HG02852 (cell line): ENCODE data around the gene TMEM39B.
"Not testable (repeated sequence)": the region's sequence is repeated elsewhere in the genome, so short reads cannot be mapped to it uniquely, and the experiment has no call there.

Experiments
- ATAC-seq: cut with Tn5 transposase; IDR thresholded peaks from one replicate; pipeline ENCODE4 v1.9.1; 2021; ENCODE audit warnings: mild to moderate bottlenecking, moderate library complexity; ENCODE audit not compliant: unreplicated experiment

Gene TMEM39B

GRCh38 chr1:32111040-32111623, 38.4 kb downstream of the TMEM39B start:
- no peak for ATAC-seq

DNA sequence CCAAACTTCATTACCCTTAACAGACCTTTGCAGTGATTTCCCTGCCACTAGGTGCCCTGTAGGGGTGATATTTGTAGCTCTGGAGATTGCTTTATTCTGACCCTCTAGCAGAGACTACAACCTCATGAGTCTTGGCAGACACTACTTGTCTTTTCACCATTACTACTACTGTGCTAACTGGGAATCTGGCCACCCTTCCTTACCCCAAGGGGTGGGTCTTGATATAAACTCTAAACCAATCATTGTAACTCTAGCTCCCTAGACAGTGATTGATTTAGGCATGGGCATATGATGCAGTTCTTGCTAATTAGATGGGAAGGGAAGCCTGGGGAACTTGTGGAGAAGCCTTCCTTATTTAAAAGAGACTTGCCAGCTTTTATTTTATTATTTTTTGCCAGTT, 39.0 kb downstream of the TMEM39B start:
- ATAC-seq = no peak

DNA sequence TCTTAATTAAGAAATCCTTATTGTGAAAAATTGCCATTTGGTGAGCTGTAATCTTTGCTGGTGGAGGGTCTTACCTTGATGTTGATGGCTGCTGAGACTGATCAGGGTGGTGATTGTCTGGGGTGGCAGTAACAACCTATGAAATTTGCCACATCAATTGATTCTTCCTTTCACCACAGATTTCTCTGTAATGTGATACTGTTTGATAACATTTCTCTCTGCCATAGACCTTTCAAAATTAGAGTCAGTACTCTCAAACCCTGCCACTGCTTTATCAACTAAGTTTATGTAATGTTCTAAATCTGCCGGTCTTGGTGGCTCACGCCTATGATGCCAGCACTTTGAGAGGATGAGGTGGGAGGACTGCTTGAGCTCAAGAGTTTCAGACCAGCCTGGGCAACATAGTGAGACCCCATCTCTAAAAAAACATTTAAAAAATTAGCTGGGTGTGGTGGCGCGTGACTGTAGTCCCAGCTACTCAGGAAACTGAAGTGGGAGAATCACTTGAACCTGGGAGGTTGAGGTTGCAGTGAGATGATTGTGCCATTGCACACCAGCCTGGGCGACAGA, 40.2 kb downstream of the TMEM39B start:
- no peak for ATAC-seq

DNA sequence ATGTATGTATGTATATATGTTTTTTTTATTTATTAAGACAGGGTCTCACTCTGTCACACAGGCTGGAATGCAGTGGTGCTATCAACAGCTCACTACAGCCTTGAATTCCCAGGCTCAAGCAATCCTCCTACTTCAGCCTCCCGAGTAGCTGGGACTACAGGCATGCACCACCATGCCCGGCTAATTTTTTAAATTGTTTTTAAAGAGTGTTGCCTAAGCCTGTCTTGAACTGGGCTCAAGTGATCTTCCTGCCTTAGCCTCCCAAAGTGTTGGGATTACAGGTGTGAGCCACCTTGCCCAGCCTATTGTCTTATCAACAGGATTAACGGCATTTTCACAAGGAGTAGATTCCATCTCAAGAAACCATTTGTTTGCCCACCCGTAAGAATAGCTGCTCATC, 40.7 kb downstream of the TMEM39B start:
- ATAC-seq = not testable (repeated sequence)

DNA sequence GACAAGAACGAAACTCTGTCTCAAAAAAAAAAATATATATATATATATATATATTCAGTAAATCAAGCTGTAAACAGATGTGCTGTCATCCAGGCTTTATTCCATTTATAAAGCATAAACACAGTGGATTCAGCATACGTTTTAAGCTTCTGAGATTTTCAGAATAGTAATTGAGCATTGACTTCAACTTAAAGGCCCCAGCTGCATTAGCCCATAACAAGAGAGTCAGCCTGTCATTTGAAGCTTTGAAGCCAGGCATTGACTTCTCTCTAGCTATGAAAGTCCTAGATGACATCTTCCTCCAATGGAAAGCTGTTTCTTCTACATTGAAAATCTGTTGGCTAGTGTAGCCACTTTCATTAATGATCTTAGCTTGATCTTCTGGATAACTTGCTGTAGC, 41.7 kb downstream of the TMEM39B start:
- no peak for ATAC-seq

DNA sequence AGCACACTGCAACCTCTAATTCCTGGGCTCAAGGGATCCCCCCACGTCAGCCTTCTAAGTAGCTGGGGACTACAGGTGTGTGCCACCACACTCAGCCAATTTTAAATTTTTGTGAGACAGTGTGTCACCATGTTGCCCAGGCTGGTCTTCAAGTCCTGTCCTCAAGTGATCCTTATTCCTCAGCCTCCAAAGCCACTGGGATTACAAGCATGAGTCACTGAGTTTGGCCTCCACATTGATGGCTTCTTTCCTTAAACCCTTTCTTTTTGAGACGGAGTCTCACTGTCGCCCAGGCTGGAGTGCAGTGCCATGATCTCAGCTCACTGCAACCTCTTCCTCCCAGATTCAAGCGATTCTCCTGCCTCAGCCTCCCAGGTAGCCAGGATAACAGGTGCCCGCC, 42.8 kb downstream of the TMEM39B start:
- ATAC-seq = no peak

DNA sequence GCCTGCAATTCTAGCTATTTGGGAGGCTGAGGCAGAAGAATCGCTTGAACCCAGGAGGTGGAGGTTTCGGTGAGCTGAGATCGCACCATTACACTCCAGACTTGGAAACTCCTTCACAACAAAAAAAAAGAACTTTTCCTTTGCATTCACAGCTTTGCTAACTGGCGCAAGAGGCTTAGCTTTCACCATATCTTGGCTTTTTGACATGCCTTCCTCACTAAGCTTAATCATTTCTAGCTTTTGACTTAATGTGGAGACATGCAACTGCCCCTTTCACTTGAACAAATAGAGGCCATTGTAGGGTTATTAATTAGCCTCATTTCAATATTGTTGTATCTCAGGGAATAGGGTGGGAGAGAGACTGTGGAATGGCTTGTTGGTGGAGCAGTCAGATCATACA, 43.8 kb downstream of the TMEM39B start:
- no peak for ATAC-seq

GRCh38 chr1:32122151-32122550, 49.4 kb downstream of the TMEM39B start:
- no peak for ATAC-seq

DNA sequence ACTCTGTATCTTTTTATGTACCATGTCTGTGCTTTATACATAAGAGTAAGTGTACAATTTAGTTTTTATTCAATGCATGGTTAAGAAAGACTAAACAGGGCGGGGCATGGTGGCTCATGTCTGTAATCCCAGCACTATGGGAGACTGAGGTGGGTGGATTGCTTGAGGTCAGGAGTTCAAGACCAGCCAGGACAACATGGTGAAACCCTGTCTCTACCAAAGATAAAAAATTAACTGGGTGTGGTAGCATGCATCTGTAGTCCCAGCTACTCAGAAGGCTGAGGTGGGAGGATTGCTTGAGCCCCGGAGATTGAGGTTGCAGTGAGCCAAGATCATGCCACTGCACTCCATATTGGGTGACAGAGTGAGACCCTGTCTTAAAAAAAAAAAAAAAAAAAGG, 50.6 kb downstream of the TMEM39B start:
- ATAC-seq = not testable (repeated sequence)

DNA sequence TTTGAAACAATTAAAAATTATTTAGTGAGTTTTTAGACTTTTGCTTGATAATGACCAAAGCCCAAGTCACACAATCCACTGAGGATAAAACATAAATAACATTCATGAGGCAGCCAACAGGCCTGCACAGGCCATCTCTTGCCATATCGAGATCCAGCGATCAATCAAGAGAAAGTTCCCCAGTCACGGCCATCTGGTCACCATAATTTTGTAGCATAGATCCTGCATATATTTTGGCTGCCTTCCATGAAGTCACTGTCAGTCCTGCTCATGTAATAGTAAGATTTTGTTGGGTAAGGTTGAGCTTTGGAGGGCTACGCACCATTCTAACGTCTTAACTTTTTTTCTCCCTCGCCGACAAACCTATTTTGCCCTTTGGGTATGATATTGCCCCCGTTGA, 52.6 kb downstream of the TMEM39B start:
- no peak for ATAC-seq

DNA sequence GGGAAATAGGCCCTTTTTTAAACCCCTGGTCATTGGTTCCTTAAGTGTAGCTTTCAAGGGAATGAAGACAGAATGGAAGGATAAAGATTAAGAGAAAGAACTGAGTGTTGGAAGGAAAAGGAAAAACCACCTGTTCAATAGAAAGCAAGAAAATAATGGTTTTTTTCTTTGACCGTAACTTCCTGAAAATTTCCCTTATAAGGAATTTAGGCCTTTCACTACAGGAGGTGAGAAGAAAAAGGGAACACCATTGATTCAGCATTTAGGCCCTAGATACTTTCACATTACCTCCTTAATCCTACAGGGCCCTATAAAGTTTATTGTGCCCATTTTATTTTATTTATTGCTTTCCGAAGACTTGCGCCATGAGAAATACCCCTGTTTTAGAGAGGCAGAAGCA, 54.0 kb downstream of the TMEM39B start:
- no peak for ATAC-seq

DNA sequence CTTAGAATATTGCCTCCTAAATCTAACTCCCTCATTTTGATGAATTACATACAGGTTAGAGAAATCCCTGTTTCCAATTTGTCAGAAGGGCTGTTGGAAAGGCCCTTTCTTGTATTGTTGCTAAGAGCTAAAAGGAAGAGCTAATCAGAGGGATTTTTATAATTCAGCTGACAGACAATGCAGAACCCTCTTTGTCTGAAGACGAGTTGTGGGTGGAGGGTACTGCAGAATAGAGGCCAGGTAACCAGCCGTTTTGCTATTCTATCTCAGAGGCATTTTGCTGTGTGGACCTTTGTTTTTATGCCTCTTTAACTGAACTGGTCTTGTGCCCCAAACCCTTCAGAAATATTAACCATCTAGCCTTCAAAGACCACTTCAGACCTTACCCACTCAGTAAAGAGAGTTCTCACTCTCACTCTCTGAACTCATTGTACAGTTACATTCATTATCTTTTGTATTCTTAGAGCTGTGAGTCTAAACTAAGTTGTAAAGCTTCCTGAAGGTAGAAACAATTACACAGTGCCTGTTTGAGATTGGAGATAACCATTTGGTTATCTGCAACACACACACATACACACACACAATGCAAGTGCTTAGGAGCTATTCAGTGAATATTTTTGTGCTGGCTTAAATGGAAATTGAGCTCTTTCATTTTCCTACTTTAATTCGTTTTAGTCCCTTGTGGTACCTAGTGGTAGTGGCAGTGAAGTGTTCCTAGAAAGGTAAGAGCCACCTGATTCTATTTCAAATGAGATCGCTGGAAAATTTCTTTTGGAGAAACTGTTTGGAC, 54.9 kb downstream of the TMEM39B start:
- no peak for ATAC-seq

DNA sequence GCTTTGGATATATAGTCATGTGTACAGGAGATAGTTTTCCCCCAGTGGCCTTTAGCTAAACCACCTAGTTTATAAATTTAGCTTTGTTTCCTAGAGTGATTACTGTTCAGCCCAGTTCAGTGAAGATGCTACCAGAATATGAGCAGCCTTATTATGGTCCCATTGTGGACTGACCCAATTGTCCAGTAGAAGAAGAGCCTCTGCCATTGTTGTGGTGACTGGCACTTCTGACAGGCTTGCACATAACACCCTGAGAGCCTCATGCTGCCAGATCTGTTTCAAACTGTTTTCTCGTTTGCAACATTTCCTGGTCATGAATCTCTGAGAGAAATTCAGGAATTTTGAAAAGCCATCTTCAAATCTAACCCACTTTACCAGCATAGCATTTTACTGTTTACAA, 55.7 kb downstream of the TMEM39B start:
- no peak for ATAC-seq

DNA sequence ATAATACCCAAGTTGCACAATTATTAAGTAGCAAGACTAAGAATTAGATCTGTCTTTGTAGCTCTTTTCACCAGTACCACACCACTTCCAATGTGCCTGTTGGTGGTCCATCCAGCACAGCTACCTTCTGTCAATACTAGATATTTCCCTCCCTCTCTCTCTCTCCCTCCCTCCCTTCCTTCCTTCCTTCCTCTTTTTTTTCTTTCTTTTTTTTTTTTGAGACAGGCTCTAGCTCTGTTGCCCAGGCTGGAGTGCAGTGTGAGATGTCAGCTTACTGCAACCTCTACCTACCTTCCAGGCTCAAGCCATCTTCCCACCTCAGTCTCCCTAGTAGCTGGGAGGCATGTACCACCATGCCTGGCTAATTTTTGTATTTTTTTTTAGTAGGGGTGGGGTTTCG, 56.2 kb downstream of the TMEM39B start:
- ATAC-seq = no peak

GRCh38 chr1:32133950-32134280, 61.2 kb downstream of the TMEM39B start:
- not testable (repeated sequence) for ATAC-seq

DNA sequence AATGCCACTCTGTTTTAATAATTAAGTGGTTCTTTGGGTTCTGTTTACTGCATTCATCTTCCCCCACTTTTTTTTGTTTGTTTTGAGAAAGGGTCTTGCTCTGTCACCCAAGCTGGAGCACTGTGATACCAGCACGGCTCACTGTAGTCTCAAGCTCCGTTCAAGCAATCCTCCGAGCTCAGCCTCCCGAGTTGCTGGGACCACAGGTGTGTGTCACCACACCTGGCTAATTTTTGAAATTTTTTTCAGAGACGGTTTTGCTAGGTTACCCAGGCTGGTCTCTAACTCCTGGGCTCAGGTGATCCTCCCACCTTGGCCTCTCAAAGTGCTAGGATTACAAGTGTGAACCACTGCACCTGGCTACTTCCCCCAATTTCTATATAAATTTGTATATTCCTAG, 64.4 kb downstream of the TMEM39B start:
- no peak for ATAC-seq

- no peak for ATAC-seq
Observed at GRCh38 chr1:32138965-32139364, 66.2 kb downstream of the TMEM39B start.

GRCh38 chr1:32142446-32143301, 69.9 kb downstream of the TMEM39B start:
- no peak for ATAC-seq

DNA sequence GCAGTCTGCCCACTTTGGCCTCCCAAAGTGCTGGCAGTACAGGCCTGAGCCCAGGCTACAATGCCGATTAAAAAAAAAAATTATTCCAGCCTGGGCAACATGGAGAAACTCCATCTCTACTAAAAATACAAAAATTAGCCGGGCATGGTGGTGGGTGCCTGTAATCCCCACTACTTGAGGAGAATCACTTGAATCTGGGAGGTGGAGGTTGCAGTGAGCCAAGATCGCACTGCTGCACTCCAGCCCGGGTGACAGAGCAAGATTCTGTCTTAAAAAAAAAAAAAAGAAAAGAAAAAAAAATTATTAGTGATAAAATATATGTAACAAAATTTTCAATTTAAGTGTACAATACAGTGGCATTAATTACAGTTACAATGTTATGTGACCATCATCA, 70.6 kb downstream of the TMEM39B start:
- ATAC-seq = not testable (repeated sequence)

DNA sequence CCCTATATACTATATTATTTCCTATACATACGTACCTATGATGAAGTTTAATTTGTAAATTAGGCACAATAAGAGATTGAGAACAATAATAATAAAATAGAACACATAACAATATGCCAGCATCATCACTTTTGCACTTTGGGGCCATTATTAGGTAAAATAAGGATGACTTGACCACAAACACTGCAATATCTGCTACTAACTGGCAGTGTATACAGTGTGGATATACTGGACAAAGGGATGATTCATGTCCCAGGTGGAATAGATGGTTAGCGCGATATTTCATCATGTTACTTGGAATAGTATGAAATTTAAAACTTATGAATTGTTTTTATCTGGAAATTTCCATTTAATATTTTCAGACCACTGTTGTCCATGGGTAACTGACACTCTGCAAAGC, 71.3 kb downstream of the TMEM39B start:
- no peak for ATAC-seq

DNA sequence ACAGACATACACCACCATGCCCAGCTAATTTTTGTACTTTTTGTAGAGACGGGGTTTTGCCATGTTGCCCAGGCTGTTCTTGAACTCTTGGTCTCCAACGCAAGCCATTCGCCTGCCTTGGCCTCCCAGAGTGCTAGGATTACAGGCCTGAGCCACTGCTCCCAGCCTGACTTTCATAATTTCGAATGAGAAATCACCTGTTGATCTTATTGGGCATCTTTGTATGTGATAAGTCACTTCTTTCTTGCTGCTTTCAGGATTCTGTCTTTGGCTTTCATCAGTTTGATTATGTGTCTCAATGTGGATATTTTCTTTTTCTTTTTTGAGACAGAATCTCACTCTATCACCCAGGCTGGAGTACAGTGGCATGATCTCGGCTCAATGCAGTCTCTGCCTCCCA, 75.1 kb downstream of the TMEM39B start:
- ATAC-seq = not testable (repeated sequence)

DNA sequence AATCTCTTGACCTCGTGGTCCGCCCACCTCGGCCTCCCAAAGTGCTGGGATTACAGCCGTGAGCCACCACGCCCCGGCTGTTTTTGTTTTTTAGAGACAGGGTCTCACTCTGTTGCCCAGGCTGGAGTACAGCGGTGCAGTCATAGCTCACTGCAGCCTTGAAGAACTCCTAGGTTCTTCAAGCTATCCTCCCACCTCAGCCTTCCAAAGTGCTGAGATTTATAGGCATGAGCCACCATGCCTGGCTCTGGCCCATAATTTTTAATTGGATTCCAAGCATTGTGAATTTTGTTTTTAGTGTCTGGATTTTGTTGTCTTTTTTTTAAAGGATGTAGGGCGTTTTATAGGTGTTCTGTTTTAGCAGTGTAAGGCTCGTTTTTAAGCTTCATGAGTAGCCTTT, 78.1 kb downstream of the TMEM39B start:
- ATAC-seq = no peak
